Osteocyte (in vitro differentiated cells): Measurements from ENCODE around the gene PDCD1. TPM values are rescaled to one million over a fixed set of nuclear protein-coding genes. Genes with fewer than 3 reads are reported as not detected.

Source experiments
- DNase-seq: peaks from one replicate; pipeline ENCODE4 v3.0.0; 2021; ENCODE audit warnings: mixed read lengths; ENCODE audit not compliant: unreplicated experiment; ENCODE audit errors: extremely low spot score
- H3K27ac Mint-ChIP-seq: one replicate; pipeline ENCODE4 v1.8.0; 2021; ENCODE audit warnings: mild to moderate bottlenecking, mixed read lengths; ENCODE audit not compliant: unreplicated experiment
- H3K27me3 Mint-ChIP-seq: one replicate; pipeline ENCODE4 v1.8.0; 2021; ENCODE audit warnings: mixed read lengths; ENCODE audit not compliant: unreplicated experiment
- H3K36me3 Mint-ChIP-seq: one replicate; pipeline ENCODE4 v1.8.0; 2021; ENCODE audit warnings: mixed read lengths; ENCODE audit not compliant: unreplicated experiment
- H3K4me1 Mint-ChIP-seq: one replicate; pipeline ENCODE4 v1.8.0; 2021; ENCODE audit warnings: mixed read lengths; ENCODE audit not compliant: unreplicated experiment
- H3K4me3 Mint-ChIP-seq: one replicate; pipeline ENCODE4 v1.8.0; 2021; ENCODE audit warnings: mild to moderate bottlenecking, moderate library complexity, mixed read lengths; ENCODE audit not compliant: unreplicated experiment
- H3K9me3 Mint-ChIP-seq: one replicate; pipeline ENCODE4 v1.8.0; 2021; ENCODE audit warnings: mixed read lengths; ENCODE audit not compliant: unreplicated experiment
- total RNA-seq: library from RNA; stranded (reverse); gene quantifications from 2 replicates; pipeline ENCODE4 v1.2.1, GENCODE V29; 2021
- TF ChIP-seq, protein P1 (sequence below): fragments of 200-600 bp; sonication (generic); IDR thresholded peaks from 2 replicates; pipeline ENCODE4 v1.5.0; 2021; ENCODE audit warnings: antibody characterized with exemption, mild to moderate bottlenecking, moderate library complexity

Gene PDCD1
- total RNA-seq, 1 donor from 2014 or later = not detected

- no peaks in the 10 kb centered on the region for H3K4me1 Mint-ChIP-seq
- no peak for DNase-seq
- TF ChIP-seq, protein P1, sequence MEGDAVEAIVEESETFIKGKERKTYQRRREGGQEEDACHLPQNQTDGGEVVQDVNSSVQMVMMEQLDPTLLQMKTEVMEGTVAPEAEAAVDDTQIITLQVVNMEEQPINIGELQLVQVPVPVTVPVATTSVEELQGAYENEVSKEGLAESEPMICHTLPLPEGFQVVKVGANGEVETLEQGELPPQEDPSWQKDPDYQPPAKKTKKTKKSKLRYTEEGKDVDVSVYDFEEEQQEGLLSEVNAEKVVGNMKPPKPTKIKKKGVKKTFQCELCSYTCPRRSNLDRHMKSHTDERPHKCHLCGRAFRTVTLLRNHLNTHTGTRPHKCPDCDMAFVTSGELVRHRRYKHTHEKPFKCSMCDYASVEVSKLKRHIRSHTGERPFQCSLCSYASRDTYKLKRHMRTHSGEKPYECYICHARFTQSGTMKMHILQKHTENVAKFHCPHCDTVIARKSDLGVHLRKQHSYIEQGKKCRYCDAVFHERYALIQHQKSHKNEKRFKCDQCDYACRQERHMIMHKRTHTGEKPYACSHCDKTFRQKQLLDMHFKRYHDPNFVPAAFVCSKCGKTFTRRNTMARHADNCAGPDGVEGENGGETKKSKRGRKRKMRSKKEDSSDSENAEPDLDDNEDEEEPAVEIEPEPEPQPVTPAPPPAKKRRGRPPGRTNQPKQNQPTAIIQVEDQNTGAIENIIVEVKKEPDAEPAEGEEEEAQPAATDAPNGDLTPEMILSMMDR = no peak
- H3K27me3 Mint-ChIP-seq = peaks cover 6% of the 10 kb centered on the region
- no peak overlapping the region for H3K27ac Mint-ChIP-seq
- no peaks in the 10 kb centered on the region for H3K9me3 Mint-ChIP-seq
- H3K36me3 Mint-ChIP-seq = no peaks in the 10 kb centered on the region
- no peak overlapping the region for H3K4me3 Mint-ChIP-seq
These were observed 11.4 kb upstream of the PDCD1 start for GRCh38 chr2:241870081-241870541.

- Mint-ChIP-seq H3K27me3 (peaks cover 6% of the 10 kb centered on the region), H3K4me3 (no peak within 1 kb of the TSS), H3K27ac (no peak within 1 kb of the TSS), H3K36me3 (no peaks in the 10 kb centered on the region), H3K4me1 (no peaks in the 10 kb centered on the region), H3K9me3 (no peaks in the 10 kb centered on the region)
- DNase-seq = no peak
- TF ChIP-seq, protein P1 = no peak
These were observed 10.6 kb upstream of the PDCD1 start, which contains the start of gene RTP5 for GRCh38 chr2:241869087-241869961. RTP5 (plus strand) TSS chr2:241869729; CDS start chr2:241869757, 28 bp downstream.

GRCh38 chr2:241868661-241869081 is 10.0 kb upstream of the PDCD1 start:
- TF ChIP-seq, protein P1 = no peak
- DNase-seq = no peak
- no peaks in the 10 kb centered on the region for H3K4me1 Mint-ChIP-seq

GRCh38 chr2:241867776-241868420 is 9.2 kb upstream of the PDCD1 start:
- peaks cover 6% of the 10 kb centered on the region for H3K27me3 Mint-ChIP-seq
- H3K4me3 Mint-ChIP-seq = no peak overlapping the region
- H3K36me3 Mint-ChIP-seq = no peaks in the 10 kb centered on the region
- no peak for DNase-seq
- H3K4me1 Mint-ChIP-seq = no peaks in the 10 kb centered on the region
- H3K9me3 Mint-ChIP-seq = no peaks in the 10 kb centered on the region
- TF ChIP-seq, protein P1 = no peak
- no peak overlapping the region for H3K27ac Mint-ChIP-seq

More at GRCh38 chr2:241868661-241869081, 10.0 kb upstream of the PDCD1 start:
- Mint-ChIP-seq H3K36me3 (no peaks in the 10 kb centered on the region), H3K27me3 (peaks cover 6% of the 10 kb centered on the region), H3K4me3 (no peak overlapping the region), H3K27ac (no peak overlapping the region), H3K9me3 (no peaks in the 10 kb centered on the region)
